ENCODE results near the gene JUN. TPM values are rescaled to one million over a fixed set of nuclear protein-coding genes. Genes with fewer than 3 reads are reported as not detected.
A peak's percentile ranks its signal among the peaks of the same experiment; 100 is the strongest.

The JUN gene
- total RNA-seq, 1 experiment from 2014 or later, result 165 TPM

GRCh38 chr1:58762806-58763205, 21.0 kb downstream of the JUN start:
- DNase-seq (ENCODE audit: low read depth), result peak; percentile 74

DNA sequence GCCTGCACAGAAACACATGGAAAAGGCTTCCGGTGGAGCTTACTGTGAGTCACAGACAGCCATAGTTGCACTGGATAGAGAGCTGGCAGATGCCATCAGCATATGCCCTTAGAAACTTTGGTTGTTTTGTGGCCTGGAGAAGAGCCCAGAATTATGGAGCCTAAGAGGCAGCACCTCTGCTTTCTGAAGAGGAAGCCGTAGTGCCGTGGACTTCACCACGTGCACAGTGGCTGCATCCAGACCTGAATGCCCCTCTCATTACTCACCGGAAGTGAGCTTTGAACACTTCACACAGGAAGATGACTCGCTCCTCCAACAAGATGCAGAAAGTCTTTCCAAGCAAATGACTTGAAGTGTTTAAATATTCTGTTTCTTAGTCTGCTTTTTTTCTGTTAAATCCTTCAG, 28.4 kb downstream of the JUN start:
- peak; percentile 99 for DNase-seq (ENCODE audit: low read depth)

DNA sequence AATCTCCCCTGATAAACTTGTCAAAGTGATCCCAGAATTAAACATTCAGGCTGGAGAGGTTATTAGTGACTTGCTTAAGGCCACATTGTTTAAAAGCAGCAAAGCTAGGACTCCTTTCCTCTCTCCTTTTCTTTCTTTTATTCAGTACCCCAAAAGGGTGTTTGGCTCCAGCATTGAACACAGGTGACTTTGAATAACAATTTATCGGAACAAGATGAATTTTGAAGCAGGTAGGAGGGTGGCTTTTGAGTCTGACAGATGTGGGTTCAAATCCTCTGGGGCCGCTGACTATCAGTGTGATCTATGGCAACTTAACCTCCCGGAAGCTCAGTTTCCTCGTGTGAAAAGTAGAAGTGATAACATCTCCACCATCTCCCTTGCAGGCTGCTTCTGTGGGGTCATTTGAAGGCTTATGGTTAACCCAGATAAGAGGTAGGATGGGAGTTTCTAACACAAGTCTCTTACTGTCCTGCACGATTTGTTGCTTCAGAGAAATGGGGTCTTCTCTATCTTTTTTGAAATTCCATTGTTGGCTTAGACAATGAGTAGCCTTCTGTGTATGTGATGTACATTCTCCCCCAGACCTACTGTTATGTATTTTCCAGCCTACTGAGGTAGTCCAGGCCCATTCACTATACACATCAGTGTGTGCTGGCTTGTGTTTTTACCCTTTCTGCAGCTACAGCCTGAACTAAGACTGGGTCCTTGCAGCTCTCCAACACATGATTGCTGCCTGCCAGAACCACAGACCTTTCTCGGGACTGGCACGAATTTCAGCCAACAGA, 29.0 kb downstream of the JUN start:
- DNase-seq (ENCODE audit: low read depth), result no peak

- DNase-seq (ENCODE audit: low read depth), result peak; percentile 36
Measured at GRCh38 chr1:58754073-58754613, 29.7 kb downstream of the JUN start.

DNA sequence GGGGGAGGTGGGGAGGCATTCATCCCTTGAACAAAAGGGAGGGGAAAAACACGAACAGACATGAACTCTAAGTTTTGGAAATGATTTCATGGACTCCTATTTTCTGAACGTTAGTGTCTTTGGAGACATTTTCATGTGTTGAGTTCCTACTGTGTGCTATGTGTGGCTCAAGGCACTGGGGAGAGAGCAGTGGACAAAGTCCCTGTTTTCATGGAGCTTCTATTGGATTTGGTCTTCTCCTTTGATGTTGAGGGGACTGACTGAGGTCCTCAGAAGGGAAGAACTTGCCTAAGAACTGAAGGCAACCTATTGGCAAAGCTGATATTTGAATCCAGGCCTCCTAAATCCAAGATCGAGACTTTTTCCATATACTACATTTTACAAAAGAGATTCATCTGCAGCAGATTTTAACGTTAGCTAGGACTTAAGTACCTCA, 30.4 kb downstream of the JUN start:
- DNase-seq (ENCODE audit: low read depth), result no peak

- DNase-seq (ENCODE audit: low read depth), result no peak
Measured at GRCh38 chr1:58749646-58750045, 34.2 kb downstream of the JUN start.

DNA sequence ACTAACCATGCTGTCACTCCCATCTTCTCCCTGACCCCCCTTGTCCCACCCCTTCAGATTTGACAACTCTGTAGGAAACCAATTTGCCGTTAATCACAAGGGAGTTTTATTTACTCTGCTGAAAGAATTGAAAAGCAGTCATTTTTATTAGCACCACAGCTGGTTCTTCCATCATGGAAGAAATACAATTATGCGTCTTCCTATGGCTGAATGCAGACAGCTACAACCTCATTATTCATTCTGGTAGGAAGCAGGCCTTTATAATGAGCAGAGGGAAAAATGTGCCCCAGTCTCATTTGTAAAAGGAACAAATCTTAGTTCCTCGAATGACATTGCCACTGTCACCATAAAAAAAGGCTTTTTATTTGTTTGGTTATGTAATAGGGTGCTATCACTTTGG, 35.2 kb downstream of the JUN start:
- DNase-seq (ENCODE audit: low read depth), result no peak

- peak; percentile 51 for DNase-seq (ENCODE audit: low read depth)
Measured at GRCh38 chr1:58746757-58747156, 37.1 kb downstream of the JUN start.

DNA sequence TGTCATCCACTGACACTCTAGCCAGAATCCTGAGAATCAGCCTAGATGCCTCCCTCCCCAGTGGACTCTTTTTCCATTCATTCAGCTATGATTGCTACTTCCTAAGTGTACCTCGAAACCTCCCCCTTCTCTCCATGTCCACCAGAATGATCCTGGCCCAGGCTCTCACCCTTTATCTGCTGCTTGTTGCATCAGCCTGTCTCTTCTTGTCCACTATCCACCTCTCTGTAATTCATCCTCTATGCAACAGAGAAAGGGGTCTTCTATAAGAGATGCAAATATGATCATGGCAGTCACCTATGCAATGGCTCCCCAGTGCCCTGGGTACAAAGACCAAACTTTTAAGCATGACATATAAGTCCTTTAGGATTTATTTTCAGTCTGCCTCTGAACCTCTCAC, 37.7 kb downstream of the JUN start:
- DNase-seq (ENCODE audit: low read depth), result no peak

DNA sequence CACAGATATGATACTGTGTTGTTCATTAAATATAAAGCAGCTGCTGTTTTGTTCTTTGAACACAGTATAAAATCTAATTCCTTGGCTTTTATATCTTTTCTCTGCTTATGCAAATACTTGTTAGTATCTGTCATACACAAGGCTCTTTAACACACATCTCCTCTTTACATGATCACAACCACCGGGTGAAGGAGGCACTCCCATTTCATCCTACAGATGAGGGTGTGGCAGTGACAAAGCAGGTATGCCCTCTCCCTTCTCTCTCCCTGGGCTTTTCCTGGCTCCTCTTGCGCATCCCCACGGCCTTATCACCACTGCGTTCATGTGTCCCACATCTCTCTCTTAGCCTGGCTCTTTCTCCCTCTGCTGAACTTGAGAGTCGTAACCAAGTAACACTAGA, 38.2 kb downstream of the JUN start:
- DNase-seq (ENCODE audit: low read depth), result no peak

- DNase-seq (ENCODE audit: low read depth), result peak; percentile 51
Measured at GRCh38 chr1:58745117-58745516, 38.7 kb downstream of the JUN start.

- no peak for DNase-seq (ENCODE audit: low read depth)
Measured at GRCh38 chr1:58741678-58742553, 41.9 kb downstream of the JUN start.

DNA sequence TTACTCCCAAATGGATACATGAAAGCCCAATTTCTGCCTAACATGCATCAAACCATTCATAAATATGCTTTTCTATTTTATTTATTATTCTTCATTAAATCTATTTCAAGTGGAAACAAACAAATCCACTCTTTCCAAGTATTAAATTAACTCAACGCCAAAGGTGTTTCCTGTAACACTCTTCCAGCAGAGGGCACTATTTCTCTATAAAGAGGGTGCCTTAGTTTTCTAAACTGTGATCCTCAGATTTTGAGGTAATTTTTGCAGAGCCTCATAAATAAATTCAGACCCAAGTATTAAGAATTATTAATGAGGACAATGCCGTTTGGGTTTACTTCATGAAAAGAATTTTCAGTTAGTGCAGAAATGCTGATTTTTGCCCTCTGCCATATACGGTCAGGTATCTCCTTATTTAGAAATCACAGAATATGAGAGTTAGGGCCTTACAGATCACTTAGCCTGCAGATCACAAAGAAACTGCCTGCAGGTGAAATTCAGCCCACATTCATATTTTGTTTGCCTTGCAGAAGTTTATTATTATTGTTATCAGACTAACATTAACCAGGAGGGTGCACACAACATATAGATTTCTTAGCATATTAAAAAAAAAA, 43.9 kb downstream of the JUN start:
- DNase-seq (ENCODE audit: low read depth), result peak; percentile 48

DNA sequence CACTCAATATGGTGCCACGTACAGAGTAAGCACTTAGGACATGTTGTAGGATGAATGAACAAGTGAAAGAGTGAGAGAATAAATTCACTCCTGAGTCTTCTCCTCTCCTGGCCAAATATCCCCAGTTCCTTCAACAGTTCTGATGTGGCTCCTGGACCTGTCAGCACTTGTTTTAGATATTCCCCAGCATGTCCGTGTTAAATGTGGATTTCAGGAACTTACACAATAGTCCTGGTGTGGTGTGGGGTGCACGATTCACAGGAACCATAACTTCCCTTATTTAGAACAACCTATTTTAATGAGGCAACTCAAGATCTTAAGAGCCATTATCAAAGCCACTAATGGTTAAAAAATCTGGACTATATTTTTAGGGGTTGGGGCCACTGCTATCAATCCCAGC, 45.0 kb downstream of the JUN start:
- no peak for DNase-seq (ENCODE audit: low read depth)

- no peak for DNase-seq (ENCODE audit: low read depth)
Measured at GRCh38 chr1:58735586-58735985, 48.3 kb downstream of the JUN start.

GRCh38 chr1:58734630-58735029, 49.2 kb downstream of the JUN start:
- DNase-seq (ENCODE audit: low read depth), result no peak

DNA sequence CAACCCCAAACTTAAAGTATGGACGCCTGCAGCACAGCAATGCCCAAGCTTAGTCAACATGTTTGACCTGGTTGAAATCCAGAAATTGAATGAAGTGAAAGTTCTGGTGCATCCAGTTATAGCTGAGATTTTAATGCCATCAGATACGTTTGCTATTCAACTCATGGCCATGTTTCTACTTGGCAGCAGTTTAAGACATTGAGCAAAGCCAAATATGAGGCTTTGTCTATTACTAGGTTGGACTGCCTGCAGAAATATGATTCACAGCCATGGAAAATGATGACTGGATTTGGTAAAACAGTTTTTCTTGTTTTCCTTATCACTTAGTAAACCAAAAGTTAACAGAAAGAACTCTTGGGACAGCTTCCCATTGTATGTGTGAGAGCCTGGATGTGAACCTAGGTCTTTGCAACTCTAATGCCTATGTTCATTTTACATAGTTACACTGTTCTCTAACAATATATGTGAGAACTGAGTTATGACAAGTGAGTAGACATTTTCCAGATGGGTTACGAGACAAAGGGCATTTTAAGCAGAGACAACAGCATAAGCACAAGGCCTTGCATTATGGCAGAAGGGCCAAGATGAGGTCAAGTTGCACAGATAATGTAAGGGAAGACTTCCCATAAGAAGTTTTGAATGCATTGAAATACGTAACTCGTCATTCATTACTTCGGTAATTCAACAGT, 51.6 kb downstream of the JUN start:
- no peak for DNase-seq (ENCODE audit: low read depth)
